ENCODE results near the gene SP9. TPM values are rescaled to one million over a fixed set of nuclear protein-coding genes. Genes with fewer than 3 reads are reported as not detected.

SP9 gene
- total and polyA plus RNA-seq, 8 donors = 0.02 TPM; not detected in 7

DNA sequence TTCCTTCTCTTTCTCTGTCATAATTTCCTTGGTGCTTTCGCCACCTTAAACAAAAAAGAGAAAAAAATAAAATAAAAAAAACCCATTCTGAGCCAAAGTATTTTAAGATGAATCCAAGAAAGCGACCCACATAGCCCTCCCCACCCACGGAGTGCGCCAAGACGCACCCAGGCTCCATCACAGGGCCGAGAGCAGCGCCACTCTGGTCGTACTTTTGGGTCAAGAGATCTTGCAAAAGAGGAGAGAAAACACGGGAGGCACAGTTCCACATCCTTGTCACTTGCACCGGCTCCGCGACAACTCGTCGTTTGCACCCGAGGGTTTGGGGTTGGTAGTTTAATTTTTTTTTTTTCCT, 1.8 kb upstream of the SP9 start:
- DNase-seq (no peak), ATAC-seq (no peak), FAIRE-seq (no peak)
- H3K4me1 ChIP-seq = peaks cover 0 to 10% (median 0%) of the 10 kb centered on the region in 3 donors
- no peaks in the 10 kb centered on the region for H3K9me3 ChIP-seq
- H3K27me3 ChIP-seq = peaks cover 13 to 81% (median 42%) of the 10 kb centered on the region in 4 donors
- H3K27ac ChIP-seq = no peak overlapping the region
- H3K36me3 ChIP-seq = no peaks in the 10 kb centered on the region
- no peak for TF ChIP-seq CTCF (IDR thresholded peaks at IDR 0.05)
- 17 to 18% methylated on average over 14 to 15 of the region's 15 CpGs for WGBS, 2 donors
- H3K4me3 ChIP-seq = no peak overlapping the region
- intact Hi-C loops (cut with DNase I) = no loop called here

DNA sequence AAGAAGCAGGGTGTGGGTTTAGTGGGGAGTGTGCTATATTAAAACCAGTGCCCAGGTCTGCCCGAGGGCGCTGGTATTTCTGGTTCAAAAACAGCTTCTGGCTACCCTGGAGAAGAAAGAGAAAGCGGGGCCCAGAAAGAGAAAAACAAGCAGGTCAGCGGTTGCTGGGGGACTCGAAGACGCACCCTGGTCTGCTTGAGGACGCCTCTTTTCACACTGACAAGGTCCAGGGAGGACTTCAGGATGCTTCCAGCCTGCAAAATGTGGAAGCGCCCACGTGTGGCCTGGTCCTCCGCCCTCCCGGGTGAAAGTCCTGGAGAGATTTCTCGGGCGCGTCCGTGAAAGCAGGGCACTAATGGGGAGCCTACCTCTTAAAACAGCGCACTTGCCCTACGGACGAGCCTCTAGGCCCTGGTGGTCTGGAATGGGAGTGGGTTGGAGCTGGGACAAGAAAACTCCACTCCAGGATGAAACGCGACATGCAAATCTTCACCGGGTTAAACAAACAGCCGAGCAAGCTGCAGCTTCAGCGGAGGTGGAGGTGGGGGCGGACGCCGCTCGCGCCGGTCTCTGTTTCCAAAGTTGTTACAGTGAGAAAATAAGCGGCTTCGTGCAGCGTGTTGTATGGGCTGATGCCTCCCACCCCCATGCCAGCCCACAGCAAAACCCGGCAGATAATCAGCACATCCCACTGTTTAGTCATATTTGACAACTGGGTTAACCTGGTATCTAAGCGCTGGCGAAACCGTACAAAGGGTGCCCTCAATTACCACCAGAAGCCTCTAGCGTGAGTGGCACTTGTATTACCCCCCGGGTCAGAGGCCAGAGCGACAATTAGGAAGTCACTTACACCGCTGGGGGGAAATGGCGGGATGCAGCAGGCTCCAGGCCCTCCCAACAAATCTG, 1.1 kb upstream of the SP9 start:
- no peak for DNase-seq
- FAIRE-seq = no peak
- Histone ChIP-seq H3K27me3 (peaks cover 14 to 82% (median 47%) of the 10 kb centered on the region in 4 donors), H3K27ac (no peak overlapping the region), H3K36me3 (no peaks in the 10 kb centered on the region), H3K4me1 (peaks cover 0 to 10% (median 0%) of the 10 kb centered on the region in 3 donors), H3K9me3 (no peaks in the 10 kb centered on the region), H3K4me3 (no peak overlapping the region)
- ATAC-seq = no peak
- intact Hi-C loops (cut with DNase I) = no loop called here
- TF ChIP-seq CTCF (IDR thresholded peaks at IDR 0.05) = no peak
- WGBS, 2 donors = 12 to 14% methylated on average over 41 of the region's 41 CpGs

DNA sequence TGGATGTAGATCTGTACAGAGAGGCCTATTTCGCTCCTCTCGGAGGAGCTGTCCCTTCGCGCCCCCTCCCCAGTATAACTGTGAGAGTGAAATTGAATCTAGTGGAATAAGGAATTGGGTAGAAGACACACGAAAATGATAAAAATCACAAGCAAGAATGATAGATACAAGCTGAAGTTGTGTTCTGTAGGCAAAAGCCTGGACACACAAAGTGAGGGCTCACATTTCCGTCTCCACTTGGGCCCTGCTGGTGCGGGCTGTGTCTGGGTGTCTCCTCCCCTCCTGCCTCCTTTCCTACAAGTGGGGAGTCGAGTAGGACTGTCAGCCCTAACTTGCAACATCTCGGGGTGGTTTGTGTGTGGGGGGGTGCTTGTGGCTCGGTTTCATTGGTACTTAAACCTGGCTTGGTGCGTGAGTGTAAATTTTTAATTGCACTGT, 457 bp upstream of the SP9 start:
- Histone ChIP-seq H3K4me3 (no peak overlapping the region), H3K27me3 (peaks cover 19 to 82% (median 50%) of the 10 kb centered on the region in 4 donors), H3K27ac (no peak overlapping the region), H3K4me1 (peaks cover 0 to 10% (median 0%) of the 10 kb centered on the region in 3 donors), H3K36me3 (no peaks in the 10 kb centered on the region), H3K9me3 (no peaks in the 10 kb centered on the region)
- intact Hi-C loops (cut with DNase I) = no loop called here
- no peak for TF ChIP-seq CTCF (IDR thresholded peaks at IDR 0.05)
- WGBS, 2 donors = 22 to 28% methylated on average over 11 of the region's 11 CpGs
- FAIRE-seq = no peak
- DNase-seq = no peak
- ATAC-seq = no peak

DNA sequence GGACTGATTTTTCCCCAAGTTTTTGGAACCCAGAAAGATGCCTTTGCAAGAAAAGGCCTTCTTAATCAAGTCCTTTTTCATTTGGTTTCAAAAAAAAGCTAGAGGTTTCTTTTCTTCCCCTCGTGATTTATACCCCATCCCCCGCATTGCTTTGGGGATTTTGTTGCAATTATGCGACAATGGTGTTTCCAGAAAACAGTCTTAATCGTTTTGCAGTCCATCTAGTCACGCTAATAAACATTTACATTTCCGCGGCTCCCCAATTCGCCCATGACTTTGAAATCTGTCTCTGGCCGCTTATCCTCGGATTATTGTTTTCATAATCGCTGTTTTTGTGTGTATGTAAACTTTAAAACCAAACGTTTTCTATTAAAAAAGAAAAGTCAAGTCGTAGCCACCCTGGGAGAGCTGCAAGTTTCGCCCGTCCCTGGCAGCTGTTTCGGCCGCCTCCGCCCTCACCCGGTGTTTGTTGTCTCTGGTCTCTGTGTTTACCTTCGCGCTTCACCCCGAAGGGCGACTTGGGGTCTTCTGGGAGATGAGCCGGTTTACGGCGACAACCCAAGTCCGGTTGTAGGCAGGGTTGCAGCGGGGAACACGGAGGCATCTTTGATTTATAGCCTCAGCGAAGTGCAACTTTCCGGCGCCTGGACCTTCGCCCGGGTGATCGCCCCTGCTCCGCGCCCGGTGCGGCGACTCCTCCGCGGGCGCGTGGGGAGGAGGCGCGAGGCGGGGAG, 667 bp downstream of the SP9 start:
- DNase-seq (peak in 1 of 6 donors; percentile 56), ATAC-seq (no peak), FAIRE-seq (no peak)
- Histone ChIP-seq H3K27ac (no peak overlapping the region), H3K4me1 (peaks cover 0 to 11% (median 5%) of the 10 kb centered on the region in 3 donors), H3K27me3 (peaks cover 28 to 86% (median 52%) of the 10 kb centered on the region in 4 donors), H3K9me3 (no peaks in the 10 kb centered on the region), H3K36me3 (no peaks in the 10 kb centered on the region), H3K4me3 (peak overlapping the region in 1 of 4 donors; percentile 38)
- no peak for TF ChIP-seq CTCF (IDR thresholded peaks at IDR 0.05)
- intact Hi-C loops (cut with DNase I) = no loop called here
- WGBS, 2 donors = 10% methylated on average over 41 to 47 of the region's 47 CpGs
